ENCODE measurements around the gene GOLGA6C. TPM values are rescaled to one million over a fixed set of nuclear protein-coding genes. Genes with fewer than 3 reads are reported as not detected.

GOLGA6C gene
- total and polyA plus RNA-seq, 9 donors, result 0.08 TPM; not detected in 8

DNA sequence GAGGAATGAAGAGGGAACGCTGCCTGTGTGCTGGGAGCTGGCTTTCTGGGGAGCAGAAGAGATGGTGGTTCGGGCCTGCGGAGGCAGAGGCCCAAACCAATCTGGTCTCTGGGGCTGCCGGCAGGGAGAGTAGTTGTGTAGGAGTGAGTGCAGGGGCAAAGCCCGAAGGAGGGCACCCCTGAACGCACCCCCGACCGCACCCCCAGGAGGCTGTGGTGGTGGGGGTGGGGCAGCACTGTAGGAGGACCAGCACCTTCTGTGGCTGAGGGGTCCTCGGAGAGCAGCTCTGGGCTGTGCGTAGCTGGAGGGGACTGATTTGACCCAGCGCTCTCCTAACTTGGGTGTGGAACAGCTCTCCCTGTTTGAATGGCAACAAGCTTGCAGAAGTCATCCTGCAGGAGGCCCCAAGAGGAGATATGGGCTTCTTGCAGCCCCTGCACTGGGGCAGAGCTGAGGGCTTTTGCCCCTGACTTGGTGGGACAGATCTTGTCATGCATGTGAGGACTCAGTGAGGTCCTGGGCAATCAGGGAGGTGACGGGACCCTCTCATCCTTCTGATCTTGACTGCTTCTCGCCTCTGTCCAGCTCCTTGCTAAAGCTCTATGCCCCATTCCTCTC is 30.4 kb upstream of the GOLGA6C start:
- Histone ChIP-seq H3K9me3 (replicated peaks; ENCODE audit: control insufficient read depth, low read depth, low read length) (no peaks in the 10 kb centered on the region), H3K36me3 (ENCODE audit: control insufficient read depth, insufficient read depth, low read length) (no peaks in the 10 kb centered on the region), H3K4me1 (ENCODE audit: control insufficient read depth, insufficient read depth, low read length) (no peaks in the 10 kb centered on the region), H3K27me3 (ENCODE audit: control insufficient read depth, insufficient read depth, low read length) (peaks cover 7% of the 10 kb centered on the region), H3K27ac (ENCODE audit: low read length) (no peak overlapping the region), H3K4me3 (ENCODE audit: low read length) (no peak overlapping the region)
- WGBS (ENCODE audit: insufficient coverage), result 75% methylated on average over 7 of the region's 13 CpGs
- no peak for DNase-seq

DNA sequence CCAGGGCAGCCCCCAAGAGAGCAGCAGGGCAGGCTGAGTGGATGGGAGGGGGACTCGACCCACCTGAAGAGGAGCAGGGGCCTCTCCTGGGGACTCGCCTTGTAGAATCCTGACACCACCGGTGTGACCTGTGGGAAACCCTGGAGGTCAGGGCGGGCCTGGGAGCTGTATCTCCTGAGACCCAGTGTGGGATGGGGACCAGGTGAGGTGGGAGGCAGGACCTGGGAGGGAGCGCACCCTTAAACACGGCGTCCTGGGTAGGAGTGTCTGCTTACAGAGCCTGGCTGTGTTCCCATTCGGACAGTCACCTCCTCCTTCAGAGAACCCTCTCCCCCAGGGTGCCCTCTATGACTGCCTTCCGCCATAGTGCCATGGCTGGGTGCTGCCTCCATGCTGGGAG is 29.3 kb upstream of the GOLGA6C start:
- H3K9me3 ChIP-seq (replicated peaks; ENCODE audit: control insufficient read depth, low read depth, low read length), result no peaks in the 10 kb centered on the region
- H3K4me3 ChIP-seq (ENCODE audit: low read length), result no peak overlapping the region
- DNase-seq, result peak; percentile 0
- H3K27ac ChIP-seq (ENCODE audit: low read length), result no peak overlapping the region
- 70% methylated on average over 6 of the region's 9 CpGs for WGBS (ENCODE audit: insufficient coverage)
- no peaks in the 10 kb centered on the region for H3K36me3 ChIP-seq (ENCODE audit: control insufficient read depth, insufficient read depth, low read length)
- no peaks in the 10 kb centered on the region for H3K4me1 ChIP-seq (ENCODE audit: control insufficient read depth, insufficient read depth, low read length)
- H3K27me3 ChIP-seq (ENCODE audit: control insufficient read depth, insufficient read depth, low read length), result peaks cover 10% of the 10 kb centered on the region

DNA sequence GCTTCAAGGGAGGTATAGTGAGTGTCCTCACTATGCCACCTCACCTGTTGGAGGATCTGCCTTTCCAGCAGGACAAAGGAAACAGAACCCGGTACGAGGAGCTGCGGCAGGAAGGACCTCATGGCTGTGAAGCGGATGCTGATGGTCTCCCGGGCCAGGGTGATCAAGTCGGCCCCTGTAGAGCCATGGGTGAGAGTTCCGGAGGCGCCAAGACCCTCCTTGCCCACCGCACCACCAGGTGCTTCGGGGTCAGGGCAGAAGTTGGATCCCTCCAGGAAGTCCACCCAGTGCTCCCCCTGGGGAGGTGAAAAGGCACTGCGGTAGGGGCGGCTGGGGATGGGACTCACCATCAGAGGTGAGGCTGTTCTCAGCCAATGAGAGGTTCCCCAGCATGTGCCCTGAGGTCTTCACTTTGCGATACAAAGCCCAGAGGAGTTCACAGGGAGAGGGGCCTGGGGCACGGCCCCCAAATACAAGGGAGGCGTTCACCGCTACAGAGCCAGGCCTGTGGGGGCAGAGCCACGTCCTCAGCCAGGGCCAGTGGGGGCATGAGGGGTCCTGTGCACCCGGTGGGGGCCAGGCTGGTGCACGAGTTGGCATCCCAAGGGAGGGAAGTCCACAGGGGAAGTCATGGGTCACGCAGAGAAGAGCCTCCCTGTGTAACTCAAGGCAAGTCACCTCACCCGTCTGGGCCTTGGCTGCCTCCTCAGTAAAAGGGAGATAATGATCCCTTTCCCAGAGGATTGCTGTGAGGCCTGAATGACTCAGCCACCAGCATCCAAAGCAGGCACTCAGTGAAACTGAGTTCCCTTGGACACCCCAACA is 28.7 kb upstream of the GOLGA6C start:
- peaks cover 10% of the 10 kb centered on the region for H3K27me3 ChIP-seq (ENCODE audit: control insufficient read depth, insufficient read depth, low read length)
- no peak overlapping the region for H3K27ac ChIP-seq (ENCODE audit: low read length)
- WGBS (ENCODE audit: insufficient coverage), result 88% methylated on average over 19 of the region's 21 CpGs
- peak; percentile 1 for DNase-seq
- no peaks in the 10 kb centered on the region for H3K9me3 ChIP-seq (replicated peaks; ENCODE audit: control insufficient read depth, low read depth, low read length)
- no peaks in the 10 kb centered on the region for H3K4me1 ChIP-seq (ENCODE audit: control insufficient read depth, insufficient read depth, low read length)
- H3K4me3 ChIP-seq (ENCODE audit: low read length), result no peak overlapping the region
- no peaks in the 10 kb centered on the region for H3K36me3 ChIP-seq (ENCODE audit: control insufficient read depth, insufficient read depth, low read length)

DNA sequence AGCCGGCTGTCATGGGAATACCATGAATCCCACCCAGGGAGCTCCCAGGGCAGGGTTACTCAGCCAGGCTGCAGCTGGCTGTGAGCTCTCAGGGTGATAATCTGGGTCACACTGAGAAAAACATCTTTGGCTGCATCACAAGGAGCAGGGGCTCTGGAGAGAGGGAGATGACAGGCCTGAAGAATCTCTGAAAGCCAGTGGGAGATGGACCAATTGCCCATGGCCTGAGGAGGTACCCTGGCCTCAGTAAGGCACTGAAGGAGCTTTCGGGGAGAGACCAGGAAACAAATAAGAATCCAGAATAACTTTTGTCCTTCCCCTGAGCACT is 28.2 kb upstream of the GOLGA6C start:
- Histone ChIP-seq H3K9me3 (replicated peaks; ENCODE audit: control insufficient read depth, low read depth, low read length) (no peaks in the 10 kb centered on the region), H3K36me3 (ENCODE audit: control insufficient read depth, insufficient read depth, low read length) (no peaks in the 10 kb centered on the region), H3K4me1 (ENCODE audit: control insufficient read depth, insufficient read depth, low read length) (no peaks in the 10 kb centered on the region), H3K4me3 (ENCODE audit: low read length) (no peak overlapping the region), H3K27ac (ENCODE audit: low read length) (no peak overlapping the region), H3K27me3 (ENCODE audit: control insufficient read depth, insufficient read depth, low read length) (peaks cover 13% of the 10 kb centered on the region)
- WGBS (ENCODE audit: insufficient coverage), result 50% methylated on average over 2 of the region's 2 CpGs
- no peak for DNase-seq

DNA sequence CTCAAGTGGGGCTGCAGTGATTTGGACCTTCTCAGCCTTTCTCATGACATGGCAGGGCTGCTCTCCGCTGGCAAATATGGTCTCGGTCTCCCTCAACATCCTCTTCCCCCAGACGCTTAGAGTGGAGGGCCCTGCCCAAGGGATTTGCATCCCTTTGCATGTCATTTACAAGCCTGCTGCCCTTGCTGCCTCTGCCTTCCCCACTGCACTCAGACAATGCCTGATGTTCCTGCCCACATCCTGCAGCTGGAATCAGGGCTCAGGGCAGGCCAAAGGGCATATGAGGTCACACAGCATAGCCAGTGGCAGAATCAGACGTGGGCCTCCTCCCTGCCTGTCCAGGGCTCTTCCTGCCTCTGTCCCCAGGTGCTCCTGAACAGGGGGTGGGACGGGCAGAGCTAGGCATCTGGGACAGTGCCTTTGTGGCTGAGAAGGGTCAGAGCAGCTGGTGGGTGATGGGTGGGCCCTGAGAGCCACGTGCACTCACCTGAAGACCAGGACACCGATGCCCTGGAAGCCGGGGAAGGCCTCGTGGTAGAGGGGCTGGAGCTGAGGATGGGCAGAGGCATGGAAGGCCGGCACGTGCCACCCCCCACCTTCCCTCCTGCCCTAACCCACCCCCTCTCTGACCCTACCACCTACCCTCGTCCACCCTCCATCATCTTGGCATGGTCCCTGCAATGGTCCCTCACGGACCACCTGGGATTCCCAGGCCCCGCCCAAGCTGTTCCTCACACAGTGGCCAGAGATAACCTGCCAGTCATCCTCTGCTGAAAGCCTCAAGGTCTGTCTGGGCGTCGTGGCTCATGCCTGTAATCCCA is 27.4 kb upstream of the GOLGA6C start:
- no peaks in the 10 kb centered on the region for H3K36me3 ChIP-seq (ENCODE audit: control insufficient read depth, insufficient read depth, low read length)
- H3K27ac ChIP-seq (ENCODE audit: low read length), result no peak overlapping the region
- WGBS (ENCODE audit: insufficient coverage), result 71% methylated on average over 12 of the region's 16 CpGs
- peak; percentile 1 for DNase-seq
- no peaks in the 10 kb centered on the region for H3K9me3 ChIP-seq (replicated peaks; ENCODE audit: control insufficient read depth, low read depth, low read length)
- no peak overlapping the region for H3K4me3 ChIP-seq (ENCODE audit: low read length)
- no peaks in the 10 kb centered on the region for H3K4me1 ChIP-seq (ENCODE audit: control insufficient read depth, insufficient read depth, low read length)
- H3K27me3 ChIP-seq (ENCODE audit: control insufficient read depth, insufficient read depth, low read length), result peaks cover 13% of the 10 kb centered on the region

DNA sequence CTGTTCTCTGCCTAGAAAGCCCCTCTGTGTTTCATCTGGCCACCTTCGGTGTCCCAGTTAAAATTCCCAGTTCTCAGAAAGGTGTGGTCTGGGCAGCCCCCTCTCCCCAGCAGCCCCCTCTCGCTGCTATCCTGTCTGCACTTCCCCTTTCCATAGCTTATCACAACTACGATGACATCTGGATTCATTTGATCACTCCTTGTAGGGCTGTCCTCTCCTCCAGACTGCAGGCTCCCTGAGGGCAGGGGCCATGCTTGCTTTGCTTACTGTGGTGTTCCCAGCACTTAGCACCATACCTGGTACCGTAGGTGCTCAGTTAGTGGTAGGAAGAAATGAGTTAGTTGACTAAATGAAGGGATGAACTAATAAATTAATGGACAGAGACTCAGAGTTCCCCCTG is 26.3 kb upstream of the GOLGA6C start:
- no peak for DNase-seq
- H3K27me3 ChIP-seq (ENCODE audit: control insufficient read depth, insufficient read depth, low read length), result peaks cover 13% of the 10 kb centered on the region
- H3K27ac ChIP-seq (ENCODE audit: low read length), result no peak overlapping the region
- H3K36me3 ChIP-seq (ENCODE audit: control insufficient read depth, insufficient read depth, low read length), result no peaks in the 10 kb centered on the region
- no peaks in the 10 kb centered on the region for H3K4me1 ChIP-seq (ENCODE audit: control insufficient read depth, insufficient read depth, low read length)
- no peaks in the 10 kb centered on the region for H3K9me3 ChIP-seq (replicated peaks; ENCODE audit: control insufficient read depth, low read depth, low read length)
- WGBS (ENCODE audit: insufficient coverage), result 82% methylated on average over 4 of the region's 4 CpGs
- H3K4me3 ChIP-seq (ENCODE audit: low read length), result no peak overlapping the region

DNA sequence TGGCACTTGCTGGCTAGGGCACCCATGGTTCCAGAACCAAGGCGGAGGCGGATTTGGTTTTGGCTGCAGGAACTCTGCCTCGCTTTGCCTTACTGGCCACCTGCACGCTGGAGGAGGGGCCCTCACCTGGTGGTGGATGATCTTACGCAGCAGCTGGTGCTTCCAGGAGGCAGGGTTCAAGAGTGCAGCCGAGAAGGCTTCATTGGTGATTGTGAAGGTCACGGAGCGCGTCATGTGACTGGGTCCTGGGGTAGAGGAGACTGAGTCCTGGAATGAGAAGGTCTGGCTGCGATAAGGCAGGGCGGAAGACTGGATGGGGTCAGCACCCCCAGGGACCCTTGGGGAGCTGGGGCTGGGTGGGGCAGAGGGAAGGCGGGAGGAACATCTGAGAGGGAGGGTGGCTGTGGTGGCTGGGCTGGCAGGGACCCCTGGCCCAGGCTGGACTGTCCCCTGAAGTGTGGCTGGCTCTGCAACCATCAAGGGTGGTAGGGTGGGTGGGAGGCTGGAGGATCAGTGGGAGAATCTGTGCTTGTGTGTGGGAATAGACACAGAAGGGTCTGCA is 25.8 kb upstream of the GOLGA6C start:
- WGBS (ENCODE audit: insufficient coverage), result 89% methylated on average over 12 of the region's 12 CpGs
- Histone ChIP-seq H3K4me3 (ENCODE audit: low read length) (no peak overlapping the region), H3K9me3 (replicated peaks; ENCODE audit: control insufficient read depth, low read depth, low read length) (no peaks in the 10 kb centered on the region), H3K27ac (ENCODE audit: low read length) (no peak overlapping the region), H3K4me1 (ENCODE audit: control insufficient read depth, insufficient read depth, low read length) (no peaks in the 10 kb centered on the region), H3K36me3 (ENCODE audit: control insufficient read depth, insufficient read depth, low read length) (no peaks in the 10 kb centered on the region), H3K27me3 (ENCODE audit: control insufficient read depth, insufficient read depth, low read length) (peaks cover 13% of the 10 kb centered on the region)
- peak; percentile 0 for DNase-seq

DNA sequence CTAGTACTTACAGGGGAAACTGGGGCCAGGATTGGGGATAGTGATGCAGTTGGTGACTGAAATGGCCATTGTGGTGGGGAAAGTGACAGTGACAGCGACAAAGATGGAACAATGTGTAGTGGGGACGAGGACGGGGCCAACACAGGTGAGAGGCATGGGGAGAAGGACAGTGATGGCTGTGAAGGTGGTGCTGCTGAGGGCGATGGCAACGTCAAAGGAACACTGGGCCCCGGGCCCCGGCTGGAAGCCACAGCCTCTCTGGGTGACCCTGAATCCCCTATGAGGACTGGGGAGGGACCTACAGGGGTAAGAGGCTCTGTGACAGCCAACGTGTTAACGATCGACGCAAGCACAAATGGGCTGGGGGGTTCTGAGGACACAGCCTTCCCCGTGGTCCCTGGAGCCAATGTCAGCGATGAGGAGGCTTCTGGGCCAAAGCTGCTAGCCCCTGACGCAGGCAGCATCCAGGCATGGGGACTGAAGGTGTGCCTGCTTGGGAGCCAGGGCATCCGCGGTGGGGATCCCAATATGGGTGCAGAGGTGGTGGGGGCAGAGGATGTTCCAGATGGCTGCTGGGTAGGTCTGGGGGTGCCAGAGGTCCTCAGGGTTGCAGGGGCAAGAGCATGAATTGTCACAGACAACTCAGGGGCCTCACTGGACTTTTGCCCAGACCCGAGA is 25.2 kb upstream of the GOLGA6C start:
- Histone ChIP-seq H3K4me3 (ENCODE audit: low read length) (no peak overlapping the region), H3K4me1 (ENCODE audit: control insufficient read depth, insufficient read depth, low read length) (no peaks in the 10 kb centered on the region), H3K9me3 (replicated peaks; ENCODE audit: control insufficient read depth, low read depth, low read length) (no peaks in the 10 kb centered on the region), H3K27ac (ENCODE audit: low read length) (no peak overlapping the region), H3K27me3 (ENCODE audit: control insufficient read depth, insufficient read depth, low read length) (peaks cover 13% of the 10 kb centered on the region), H3K36me3 (ENCODE audit: control insufficient read depth, insufficient read depth, low read length) (no peaks in the 10 kb centered on the region)
- WGBS (ENCODE audit: insufficient coverage), result 75% methylated on average over 14 of the region's 17 CpGs
- DNase-seq, result peak; percentile 0

DNA sequence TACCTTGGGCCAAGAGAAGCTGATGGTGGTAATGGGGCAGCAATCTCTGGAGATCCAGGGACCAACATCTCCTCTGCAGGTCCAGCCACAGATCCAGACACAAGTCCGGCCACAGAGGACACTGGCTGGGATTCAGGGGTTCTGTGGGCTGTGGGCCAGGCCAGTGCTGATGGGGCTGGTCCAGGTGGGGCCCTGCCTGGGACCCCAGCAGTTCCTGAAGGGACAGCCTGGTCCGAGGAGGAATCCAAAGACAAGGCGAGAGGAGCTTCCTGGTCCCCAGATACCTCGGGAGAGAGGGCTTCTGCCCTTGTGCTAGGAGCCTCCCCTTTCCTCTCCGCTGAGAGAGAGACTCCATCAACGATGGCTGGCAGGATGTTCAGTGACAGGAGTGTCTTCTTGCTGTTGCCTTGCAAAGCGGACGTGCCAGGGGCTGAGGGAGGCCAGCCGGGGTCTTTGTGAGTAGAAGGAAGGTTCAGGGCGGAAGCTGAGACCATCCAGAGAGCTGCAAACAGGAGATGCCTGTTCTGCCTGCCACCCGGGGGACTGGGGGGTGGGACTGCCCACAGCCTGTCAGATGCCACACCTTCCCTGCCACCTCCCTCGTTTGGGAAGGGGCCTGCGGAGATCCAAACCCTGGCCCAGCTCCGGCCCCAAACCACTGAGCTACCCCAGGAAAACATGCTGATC is 24.5 kb upstream of the GOLGA6C start:
- H3K9me3 ChIP-seq (replicated peaks; ENCODE audit: control insufficient read depth, low read depth, low read length), result no peaks in the 10 kb centered on the region
- peaks cover 13% of the 10 kb centered on the region for H3K27me3 ChIP-seq (ENCODE audit: control insufficient read depth, insufficient read depth, low read length)
- WGBS (ENCODE audit: insufficient coverage), result 61% methylated on average over 12 of the region's 14 CpGs
- H3K4me3 ChIP-seq (ENCODE audit: low read length), result no peak overlapping the region
- H3K36me3 ChIP-seq (ENCODE audit: control insufficient read depth, insufficient read depth, low read length), result no peaks in the 10 kb centered on the region
- DNase-seq, result peak; percentile 0
- H3K4me1 ChIP-seq (ENCODE audit: control insufficient read depth, insufficient read depth, low read length), result no peaks in the 10 kb centered on the region
- H3K27ac ChIP-seq (ENCODE audit: low read length), result no peak overlapping the region

Data from muscle of leg (tissue), 11 donors.